GM10266 (cell line): Measurements from ENCODE around the gene DYSF.

Experiments
- DNase-seq: peaks from one replicate; pipeline ENCODE4 v3.0.0; 2012; ENCODE audit errors: extremely low spot score
- TF ChIP-seq, protein P1 (sequence below): IDR thresholded peaks from 2 replicates; pipeline ENCODE4 v1.5.1; 2012; ENCODE audit warnings: mild to moderate bottlenecking, low read depth; ENCODE audit not compliant: control insufficient read depth, insufficient read depth; ENCODE audit errors: missing control alignments

DYSF gene

DNA sequence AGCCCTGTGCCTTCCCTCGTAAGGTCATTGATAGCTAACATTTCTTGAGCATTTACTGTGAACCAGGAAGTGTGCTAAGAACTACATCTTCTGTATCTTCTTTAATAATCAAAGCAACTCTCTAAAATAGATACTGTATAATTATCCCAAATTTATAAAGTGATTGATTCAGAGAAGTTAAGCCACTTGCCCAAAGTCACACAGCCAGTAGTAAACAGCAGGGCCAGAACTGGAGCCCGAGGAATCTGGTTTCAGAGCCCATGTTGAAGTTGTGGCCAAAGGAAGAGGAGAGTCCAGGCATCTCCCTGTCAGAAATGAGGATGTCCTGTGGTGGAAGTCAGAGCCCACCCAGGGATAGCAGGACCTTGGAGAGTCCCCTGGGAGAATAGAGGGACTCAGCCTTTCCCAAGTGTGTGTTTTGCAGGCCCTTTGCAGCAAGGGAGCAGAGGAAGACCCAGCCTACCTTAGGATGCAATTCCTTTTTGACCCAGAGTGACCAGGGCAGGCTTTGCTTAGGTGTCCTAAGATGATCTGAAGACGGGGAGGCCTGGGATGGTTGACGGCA lies 134.2 kb downstream of the DYSF start:
- no peak for DNase-seq
- TF ChIP-seq, protein P1, sequence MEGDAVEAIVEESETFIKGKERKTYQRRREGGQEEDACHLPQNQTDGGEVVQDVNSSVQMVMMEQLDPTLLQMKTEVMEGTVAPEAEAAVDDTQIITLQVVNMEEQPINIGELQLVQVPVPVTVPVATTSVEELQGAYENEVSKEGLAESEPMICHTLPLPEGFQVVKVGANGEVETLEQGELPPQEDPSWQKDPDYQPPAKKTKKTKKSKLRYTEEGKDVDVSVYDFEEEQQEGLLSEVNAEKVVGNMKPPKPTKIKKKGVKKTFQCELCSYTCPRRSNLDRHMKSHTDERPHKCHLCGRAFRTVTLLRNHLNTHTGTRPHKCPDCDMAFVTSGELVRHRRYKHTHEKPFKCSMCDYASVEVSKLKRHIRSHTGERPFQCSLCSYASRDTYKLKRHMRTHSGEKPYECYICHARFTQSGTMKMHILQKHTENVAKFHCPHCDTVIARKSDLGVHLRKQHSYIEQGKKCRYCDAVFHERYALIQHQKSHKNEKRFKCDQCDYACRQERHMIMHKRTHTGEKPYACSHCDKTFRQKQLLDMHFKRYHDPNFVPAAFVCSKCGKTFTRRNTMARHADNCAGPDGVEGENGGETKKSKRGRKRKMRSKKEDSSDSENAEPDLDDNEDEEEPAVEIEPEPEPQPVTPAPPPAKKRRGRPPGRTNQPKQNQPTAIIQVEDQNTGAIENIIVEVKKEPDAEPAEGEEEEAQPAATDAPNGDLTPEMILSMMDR = no peak

GRCh38 chr2:71588497-71589170 lies 135.3 kb downstream of the DYSF start:
- TF ChIP-seq, protein P1 = no peak
- DNase-seq = no peak

GRCh38 chr2:71589763-71590162 lies 136.4 kb downstream of the DYSF start:
- TF ChIP-seq, protein P1 = no peak
- DNase-seq = no peak

GRCh38 chr2:71591044-71591443 lies 137.7 kb downstream of the DYSF start:
- no peak for DNase-seq
- TF ChIP-seq, protein P1 = no peak

DNA sequence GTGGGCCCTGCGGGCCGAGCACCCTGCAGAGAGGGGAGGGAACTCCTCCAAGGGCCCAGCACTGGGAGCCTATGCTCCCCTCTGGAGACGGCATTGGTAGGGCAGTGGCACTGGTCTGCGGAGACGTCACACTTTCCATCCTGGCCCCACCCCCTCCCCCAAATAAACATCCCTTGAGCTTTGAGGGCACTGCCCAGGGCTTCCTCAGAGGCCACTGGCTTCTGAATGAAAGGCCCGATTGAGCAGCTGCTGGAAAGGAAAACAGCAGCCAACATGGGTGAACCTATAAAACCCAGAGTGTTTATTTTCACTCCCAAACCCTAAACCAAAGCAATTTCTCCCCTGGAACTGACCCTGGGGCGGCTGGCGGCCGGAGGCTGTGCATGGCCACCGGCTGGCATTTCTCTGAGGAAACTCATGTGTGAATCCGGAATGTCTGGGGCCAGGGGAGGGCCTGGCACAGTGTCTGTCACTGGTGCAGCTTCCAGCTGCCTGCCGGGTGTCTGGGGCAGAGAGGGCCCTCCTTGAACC lies 138.9 kb downstream of the DYSF start:
- DNase-seq = no peak
- TF ChIP-seq, protein P1 = no peak

GRCh38 chr2:71595569-71595968 lies 142.2 kb downstream of the DYSF start:
- DNase-seq = no peak

More at GRCh38 chr2:71595569-71595968, 142.2 kb downstream of the DYSF start:
- TF ChIP-seq, protein P1 = no peak
